Fibroblast of lung (primary cell): ENCODE measurements around the gene COL27A1. TPM values are rescaled to one million over a fixed set of nuclear protein-coding genes. Genes with fewer than 3 reads are reported as not detected.
A peak's percentile ranks its signal among the peaks of the same experiment; 100 is the strongest.

Experiments used
- DNase-seq, 2 donors: peaks; one replicate each; pipeline versions ENCODE4 v3.0.0 to v3.0.0-alpha.2; 2010; ENCODE audit warnings: low read depth in 2 of 2
- H2AFZ ChIP-seq: 2 replicates; pipeline ENCODE4 v1.5.1; 2012; ENCODE audit warnings: low read length, control low read depth, inconsistent platforms
- H3K27ac ChIP-seq: 2 replicates; pipeline ENCODE4 v1.5.1; 2011; ENCODE audit warnings: low read length, control low read depth; ENCODE audit not compliant: insufficient read depth
- H3K27me3 ChIP-seq: 2 replicates; pipeline ENCODE4 v1.5.1; 2011; ENCODE audit warnings: mild to moderate bottlenecking, low read length; ENCODE audit not compliant: control insufficient read depth, insufficient read depth
- H3K36me3 ChIP-seq: 2 replicates; pipeline ENCODE4 v1.5.1; 2011; ENCODE audit warnings: low read length; ENCODE audit not compliant: control insufficient read depth, insufficient read depth
- H3K4me1 ChIP-seq: 2 replicates; pipeline ENCODE4 v1.5.1; 2011; ENCODE audit warnings: low read length; ENCODE audit not compliant: control insufficient read depth, insufficient read depth; ENCODE audit errors: extremely low read depth
- H3K4me2 ChIP-seq: 2 replicates; pipeline ENCODE4 v1.5.1; 2011; ENCODE audit warnings: low read length, control low read depth; ENCODE audit not compliant: insufficient read depth; ENCODE audit errors: extremely low read depth
- H3K4me3 ChIP-seq, 4 experiments: fragments of 200-600 bp in 1 of 4; sonication (generic) in 1 of 4; replicated peaks in 1 of 4; 2 replicates each; pipeline ENCODE4 v1.5.1; 2011 to 2016; ENCODE audit warnings: low read length in 4 of 4, low read depth in 3 of 4, mild to moderate bottlenecking in 3 of 4, control low read depth in 2 of 4, inconsistent platforms in 1 of 4, mixed read lengths in 1 of 4; ENCODE audit not compliant: insufficient read depth in 1 of 4; ENCODE audit errors: control extremely low read depth in 1 of 4
- H3K79me2 ChIP-seq: 2 replicates; pipeline ENCODE4 v1.5.1; 2012; ENCODE audit warnings: mild to moderate bottlenecking, low read length, inconsistent platforms; ENCODE audit not compliant: control insufficient read depth, insufficient read depth
- H3K9ac ChIP-seq: 2 replicates; pipeline ENCODE4 v1.5.1; 2011; ENCODE audit warnings: mild to moderate bottlenecking, low read length, control low read depth; ENCODE audit not compliant: insufficient read depth
- H3K9me3 ChIP-seq: 2 replicates; pipeline ENCODE4 v1.5.1; 2012; ENCODE audit warnings: low read depth, low read length; ENCODE audit not compliant: control insufficient read depth, insufficient read depth
- H4K20me1 ChIP-seq: 2 replicates; pipeline ENCODE4 v1.5.1; 2011; ENCODE audit warnings: low read length; ENCODE audit not compliant: control insufficient read depth, insufficient read depth; ENCODE audit errors: extremely low read depth
- EZH2 ChIP-seq: IDR thresholded peaks from 2 replicates; pipeline ENCODE4 v1.5.1; 2012; ENCODE audit warnings: low read length, control low read depth, mild to moderate bottlenecking; ENCODE audit errors: missing control alignments
- polyA plus RNA-seq, 2 donors: library from polyadenylated mRNA; depleted of rRNA in 1 of 2; stranded (reverse) in 1 of 2; unstranded in 1 of 2; fragments of >200 nt; gene quantifications; 2 replicates each; pipeline ENCODE4 v1.2.1, GENCODE V29; 2011 to 2012; ENCODE audit warnings: missing spikeins in 1 of 2
- total RNA-seq: library from RNA; depleted of rRNA; stranded (reverse); fragments of >200 nt; gene quantifications from 2 replicates; pipeline ENCODE4 v1.2.1, GENCODE V29; 2014
- TF ChIP-seq, protein P1 (sequence below), 2 donors: IDR thresholded peaks in 1 of 2; conservative IDR thresholded peaks in 1 of 2; 1 replicate in 1 of 2; 2 replicates in 1 of 2; pipeline ENCODE4 v1.5.1; 2011 to 2012; ENCODE audit warnings: low read length in 2 of 2, control low read depth in 1 of 2, inconsistent platforms in 1 of 2, low read depth in 1 of 2, mild to moderate bottlenecking in 1 of 2

Gene COL27A1
- total and polyA plus RNA-seq, 2 donors (not counting 1 experiment from before 2014, with no cell fraction given): 2.4 to 5.4 TPM

DNA sequence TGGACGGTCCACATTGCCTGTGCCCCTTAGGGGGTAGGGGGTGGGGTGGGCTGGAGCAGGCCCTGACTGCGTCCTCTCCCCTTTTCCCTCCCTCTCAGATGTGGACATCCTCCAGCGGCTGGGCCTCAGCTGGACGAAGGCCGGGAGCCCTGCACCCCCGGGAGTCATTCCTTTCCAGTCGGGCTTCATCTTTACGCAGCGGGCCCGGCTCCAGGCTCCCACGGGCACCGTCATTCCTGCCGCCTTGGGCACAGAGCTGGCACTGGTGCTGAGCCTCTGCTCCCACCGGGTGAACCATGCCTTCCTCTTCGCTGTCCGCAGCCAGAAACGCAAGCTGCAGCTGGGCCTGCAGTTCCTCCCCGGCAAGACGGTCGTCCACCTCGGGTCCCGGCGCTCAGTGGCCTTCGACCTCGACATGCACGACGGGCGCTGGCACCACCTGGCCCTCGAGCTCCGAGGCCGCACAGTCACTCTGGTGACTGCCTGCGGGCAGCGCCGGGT lies 12.3 kb downstream of the COL27A1 start:
- no peak overlapping the region for H3K9ac ChIP-seq
- H3K4me1 ChIP-seq: peaks cover 24% of the 10 kb centered on the region
- no peak overlapping the region for H3K4me2 ChIP-seq
- no peak overlapping the region for H2AFZ ChIP-seq
- no peaks in the 10 kb centered on the region for H4K20me1 ChIP-seq
- no peak overlapping the region for H3K27ac ChIP-seq
- TF ChIP-seq EZH2: no peak
- TF ChIP-seq, protein P1, sequence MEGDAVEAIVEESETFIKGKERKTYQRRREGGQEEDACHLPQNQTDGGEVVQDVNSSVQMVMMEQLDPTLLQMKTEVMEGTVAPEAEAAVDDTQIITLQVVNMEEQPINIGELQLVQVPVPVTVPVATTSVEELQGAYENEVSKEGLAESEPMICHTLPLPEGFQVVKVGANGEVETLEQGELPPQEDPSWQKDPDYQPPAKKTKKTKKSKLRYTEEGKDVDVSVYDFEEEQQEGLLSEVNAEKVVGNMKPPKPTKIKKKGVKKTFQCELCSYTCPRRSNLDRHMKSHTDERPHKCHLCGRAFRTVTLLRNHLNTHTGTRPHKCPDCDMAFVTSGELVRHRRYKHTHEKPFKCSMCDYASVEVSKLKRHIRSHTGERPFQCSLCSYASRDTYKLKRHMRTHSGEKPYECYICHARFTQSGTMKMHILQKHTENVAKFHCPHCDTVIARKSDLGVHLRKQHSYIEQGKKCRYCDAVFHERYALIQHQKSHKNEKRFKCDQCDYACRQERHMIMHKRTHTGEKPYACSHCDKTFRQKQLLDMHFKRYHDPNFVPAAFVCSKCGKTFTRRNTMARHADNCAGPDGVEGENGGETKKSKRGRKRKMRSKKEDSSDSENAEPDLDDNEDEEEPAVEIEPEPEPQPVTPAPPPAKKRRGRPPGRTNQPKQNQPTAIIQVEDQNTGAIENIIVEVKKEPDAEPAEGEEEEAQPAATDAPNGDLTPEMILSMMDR (conservative IDR thresholded peaks at IDR 0.05 in 1 of 2, IDR thresholded peaks at IDR 0.05 in 1 of 2; ENCODE audit: low read depth in 1 of 2, low read length in 2 of 2): no peak
- H3K9me3 ChIP-seq: no peaks in the 10 kb centered on the region
- no peak for DNase-seq
- H3K27me3 ChIP-seq: no peaks in the 10 kb centered on the region
- H3K4me3 ChIP-seq: no peak overlapping the region
- peaks cover 2% of the 10 kb centered on the region for H3K36me3 ChIP-seq
- no peaks in the 10 kb centered on the region for H3K79me2 ChIP-seq

DNA sequence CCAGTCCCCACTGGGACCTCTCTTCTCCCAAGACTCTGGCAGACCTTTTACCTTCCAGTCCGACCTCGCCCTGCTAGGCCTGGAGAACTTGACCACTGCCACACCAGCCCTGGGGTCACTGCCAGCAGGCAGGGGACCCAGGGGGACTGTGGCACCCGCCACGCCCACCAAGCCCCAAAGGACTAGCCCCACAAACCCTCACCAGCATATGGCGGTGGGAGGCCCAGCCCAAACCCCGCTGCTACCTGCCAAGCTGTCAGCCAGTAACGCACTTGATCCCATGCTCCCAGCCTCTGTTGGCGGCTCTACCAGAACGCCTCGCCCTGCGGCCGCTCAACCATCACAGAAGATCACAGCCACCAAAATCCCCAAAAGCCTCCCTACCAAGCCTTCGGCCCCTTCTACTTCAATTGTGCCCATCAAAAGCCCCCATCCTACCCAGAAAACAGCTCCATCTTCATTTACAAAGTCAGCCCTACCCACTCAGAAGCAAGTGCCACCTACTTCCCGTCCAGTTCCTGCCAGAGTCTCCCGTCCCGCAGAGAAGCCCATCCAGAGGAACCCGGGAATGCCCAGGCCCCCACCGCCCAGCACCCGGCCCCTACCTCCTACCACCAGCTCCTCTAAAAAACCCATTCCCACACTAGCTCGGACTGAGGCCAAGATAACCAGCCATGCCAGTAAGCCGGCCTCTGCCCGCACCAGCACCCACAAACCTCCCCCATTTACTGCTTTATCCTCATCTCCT lies 13.1 kb downstream of the COL27A1 start:
- H3K27me3 ChIP-seq: no peaks in the 10 kb centered on the region
- TF ChIP-seq EZH2: no peak
- TF ChIP-seq, protein P1 (conservative IDR thresholded peaks at IDR 0.05 in 1 of 2, IDR thresholded peaks at IDR 0.05 in 1 of 2; ENCODE audit: low read depth in 1 of 2, low read length in 2 of 2): no peak
- H3K79me2 ChIP-seq: no peaks in the 10 kb centered on the region
- peaks cover 21% of the 10 kb centered on the region for H3K4me1 ChIP-seq
- peaks cover 2% of the 10 kb centered on the region for H3K36me3 ChIP-seq
- no peak overlapping the region for H3K9ac ChIP-seq
- no peak overlapping the region for H3K4me2 ChIP-seq
- H3K27ac ChIP-seq: no peak overlapping the region
- no peaks in the 10 kb centered on the region for H4K20me1 ChIP-seq
- no peak overlapping the region for H2AFZ ChIP-seq
- no peak overlapping the region for H3K4me3 ChIP-seq
- no peaks in the 10 kb centered on the region for H3K9me3 ChIP-seq
- DNase-seq: no peak

GRCh38 chr9:114169029-114169951 lies 14.0 kb downstream of the COL27A1 start:
- Histone ChIP-seq H3K27ac (no peak overlapping the region), H3K9me3 (no peaks in the 10 kb centered on the region), H4K20me1 (no peaks in the 10 kb centered on the region), H2AFZ (no peak overlapping the region), H3K9ac (no peak overlapping the region), H3K36me3 (peaks cover 2% of the 10 kb centered on the region), H3K4me1 (peaks cover 18% of the 10 kb centered on the region), H3K4me3 (no peak overlapping the region), H3K4me2 (peak overlapping the region; percentile 32), H3K27me3 (no peaks in the 10 kb centered on the region), H3K79me2 (no peaks in the 10 kb centered on the region)
- DNase-seq: peak; percentile 84 to 85
- TF ChIP-seq EZH2: no peak
- TF ChIP-seq, protein P1 (conservative IDR thresholded peaks at IDR 0.05 in 1 of 2, IDR thresholded peaks at IDR 0.05 in 1 of 2; ENCODE audit: low read depth in 1 of 2, low read length in 2 of 2): no peak
